ENCODE results near the gene ARMC2. TPM values are rescaled to one million over a fixed set of nuclear protein-coding genes. Genes with fewer than 3 reads are reported as not detected.

Gene ARMC2
- total and polyA plus RNA-seq, 2 of the 4 experiments (the other 2 are of a cell fraction): 0.72 to 3.9 TPM

DNA sequence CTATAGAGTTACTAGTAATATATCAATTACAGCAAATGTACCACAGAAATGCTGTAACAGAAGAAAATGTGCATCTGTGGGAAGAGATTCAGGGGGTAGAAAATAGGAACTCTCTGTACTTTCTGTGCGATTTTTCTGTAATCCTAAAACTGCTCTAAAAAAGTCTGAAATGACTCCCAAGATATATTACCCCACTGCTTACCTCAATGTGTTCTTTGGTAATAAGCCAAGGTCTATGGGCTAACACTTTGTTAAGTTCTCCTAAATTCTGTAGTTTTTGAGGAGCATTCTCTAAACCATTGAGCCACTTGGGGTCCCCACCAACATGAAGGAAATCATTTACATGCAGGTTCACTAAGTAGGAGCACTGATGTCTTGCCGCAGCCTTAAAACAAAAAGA, 152.1 kb downstream of the ARMC2 start:
- Histone ChIP-seq H3K27ac (ENCODE audit: insufficient read depth, low read length) (no peak overlapping the region), H2AK9ac (replicated peaks; ENCODE audit: low read depth, low read length, poor library complexity) (no peak overlapping the region), H4K8ac (ENCODE audit: low read depth in 2 of 2, low read length in 2 of 2) (no peak overlapping the region), H2BK15ac (ENCODE audit: low read depth, low read length) (no peak overlapping the region), H3K79me1 (ENCODE audit: low read depth in 1 of 2, low read length in 2 of 2) (peaks cover 4 to 15% of the 10 kb centered on the region in 2 experiments), H3K18ac (ENCODE audit: low read depth, low read length) (no peak overlapping the region), H3K4me3 (ENCODE audit: insufficient read depth, low read depth, low read length) (no peak overlapping the region), H3K56ac (ENCODE audit: extremely low read depth, insufficient read depth, low read length) (no peak overlapping the region), H4K5ac (ENCODE audit: low read depth, low read length) (no peak overlapping the region), H4K91ac (ENCODE audit: insufficient read depth, low read depth, low read length) (no peak overlapping the region), H3K23ac (ENCODE audit: low read depth, low read length) (no peak overlapping the region), H4K20me1 (ENCODE audit: insufficient read depth, low read length) (peaks cover 3% of the 10 kb centered on the region; the same call in 1 of the 2 replicates), H3K36me3 (ENCODE audit: control insufficient read depth, insufficient read depth, low read length) (peaks cover 9% of the 10 kb centered on the region), H3K4me1 (ENCODE audit: control insufficient read depth, insufficient read depth, low read length) (peaks cover 3% of the 10 kb centered on the region; the same call in 1 of the 2 replicates), H3K27me3 (ENCODE audit: control insufficient read depth, insufficient read depth, low read length) (no peaks in the 10 kb centered on the region), H2BK5ac (ENCODE audit: low read depth, low read length, poor library complexity, severe bottlenecking) (no peak overlapping the region), H2BK120ac (ENCODE audit: low read depth, low read length) (no peak overlapping the region), H2BK20ac (ENCODE audit: low read depth, low read length) (no peak overlapping the region), H2AFZ (replicated peaks; ENCODE audit: low read length, poor library complexity) (no peak overlapping the region), H2AK5ac (ENCODE audit: low read depth, low read length) (no peak overlapping the region), H3K14ac (replicated peaks; ENCODE audit: low read depth, low read length) (no peak overlapping the region), H3K9me3 (ENCODE audit: control insufficient read depth, insufficient read depth, low read length) (no peaks in the 10 kb centered on the region), H3K4ac (ENCODE audit: low read depth, low read length) (no peak overlapping the region), H3K4me2 (ENCODE audit: low read depth, low read length) (no peak overlapping the region), H3K9ac (ENCODE audit: low read depth, low read length) (no peak overlapping the region), H3K9me1 (ENCODE audit: insufficient read depth, low read length) (peaks cover 5% of the 10 kb centered on the region)
- ChIA-PET POLR2A (ENCODE audit: unreplicated experiment) (no interaction called here), CTCF (no interaction called here)
- in situ Hi-C loops (cut with MboI; ENCODE audit: low sequenced_read_pairs) (no loop called here), dilution Hi-C loops (cut with HindIII; ENCODE audit: low sequenced_read_pairs, unreplicated experiment) (no loop called here), intact Hi-C loops (cut with micrococcal nuclease) (no loop called here)
- no peak for TF ChIP-seq USF2 (IDR thresholded peaks at IDR 0.05; ENCODE audit: low read depth, low read length)
- no peak for TF ChIP-seq MAZ (IDR thresholded peaks at IDR 0.05; ENCODE audit: borderline replicate concordance, low read depth, low read length)
- no peak for TF ChIP-seq RAD21 (IDR thresholded peaks at IDR 0.05; ENCODE audit: low read length)
- TF ChIP-seq POLR2A (IDR thresholded peaks at IDR 0.05; ENCODE audit: low read depth, low read length): no peak
- TF ChIP-seq CHD1 (IDR thresholded peaks at IDR 0.05; ENCODE audit: low read depth, low read length): no peak
- no peak for TF ChIP-seq FOS (IDR thresholded peaks at IDR 0.05; ENCODE audit: low read depth, low read length)
- no peak for TF ChIP-seq RFX5 (IDR thresholded peaks at IDR 0.05; ENCODE audit: low read depth, low read length)
- no peak for TF ChIP-seq SMC3 (IDR thresholded peaks at IDR 0.05; ENCODE audit: low read depth, low read length)
- TF ChIP-seq RCOR1 (IDR thresholded peaks at IDR 0.05; ENCODE audit: insufficient replicate concordance, low read length): no peak
- no peak for TF ChIP-seq NFE2L2 (IDR thresholded peaks at IDR 0.05; ENCODE audit: low read depth, low read length)
- no TSS peak for BruUV-seq (replicated peaks)
- DNase-seq (no peak), ATAC-seq (ENCODE audit: low read depth) (no peak)
- WGBS, 2 experiments (ENCODE audit: extremely low coverage in 2 of 2, insufficient read length in 1 of 2): no CpG with 5 or more reads among the region's 2 CpGs
